ENCODE results near the gene GPC5.
"Not testable (repeated sequence)": the region's sequence is repeated elsewhere in the genome, so short reads cannot be mapped to it uniquely, and the experiment has no call there.

Gene GPC5

DNA sequence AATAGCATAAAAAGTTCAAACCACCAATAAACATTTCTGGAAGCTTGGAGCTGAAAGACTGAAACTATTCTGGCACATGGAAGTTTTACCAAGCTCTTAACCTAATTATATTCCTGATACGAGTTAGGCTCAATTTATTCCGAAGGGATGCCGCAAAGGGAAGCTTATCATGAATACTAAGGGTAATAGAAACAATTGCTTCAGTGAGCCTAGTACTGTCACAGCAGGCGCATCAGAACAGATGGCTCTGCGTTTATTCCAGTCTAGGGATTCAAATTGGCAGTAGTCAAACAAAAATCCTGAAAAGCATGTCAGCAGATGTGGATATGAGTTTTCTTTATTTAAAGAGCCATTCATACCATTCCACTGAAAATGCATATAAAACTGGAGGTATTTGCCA is 779.5 kb downstream of the GPC5 start:
- DNase-seq (ENCODE audit: low read depth), result no peak

- DNase-seq (ENCODE audit: low read depth), result no peak
These were observed 780.8 kb downstream of the GPC5 start for GRCh38 chr13:92179223-92179622.

DNA sequence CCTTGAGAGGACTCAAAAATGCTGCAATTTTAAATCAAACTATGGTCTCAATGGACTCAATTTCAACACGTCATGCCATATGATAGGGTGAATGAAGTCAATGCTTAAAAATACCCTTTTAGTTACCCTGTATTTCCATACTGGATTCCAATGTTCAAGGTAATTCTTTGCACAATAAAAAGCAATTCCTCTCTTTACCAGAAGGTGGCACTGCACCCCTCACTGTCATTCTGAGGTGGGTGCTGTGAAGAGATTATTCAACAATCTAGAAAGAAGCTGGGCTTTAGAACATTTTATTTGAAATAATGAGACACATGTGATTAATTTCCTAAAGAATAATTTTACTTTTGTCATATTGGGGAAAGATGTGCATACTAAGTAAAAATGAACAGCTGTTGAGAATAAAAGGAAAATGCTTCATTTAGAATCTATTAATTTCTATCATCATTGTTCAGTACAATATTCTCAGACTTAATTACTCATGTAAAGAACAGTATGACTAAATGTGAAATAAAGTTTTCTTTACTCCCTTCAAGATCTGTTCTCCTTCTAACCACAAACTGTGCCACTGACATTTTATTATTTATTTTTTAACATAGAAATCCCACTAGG is 789.1 kb downstream of the GPC5 start:
- DNase-seq (ENCODE audit: low read depth), result peak; percentile 6

- no peak for DNase-seq (ENCODE audit: low read depth)
These were observed 790.2 kb downstream of the GPC5 start for GRCh38 chr13:92188574-92188973.

- no peak for DNase-seq (ENCODE audit: low read depth)
These were observed 798.3 kb downstream of the GPC5 start for GRCh38 chr13:92196591-92197256.

DNA sequence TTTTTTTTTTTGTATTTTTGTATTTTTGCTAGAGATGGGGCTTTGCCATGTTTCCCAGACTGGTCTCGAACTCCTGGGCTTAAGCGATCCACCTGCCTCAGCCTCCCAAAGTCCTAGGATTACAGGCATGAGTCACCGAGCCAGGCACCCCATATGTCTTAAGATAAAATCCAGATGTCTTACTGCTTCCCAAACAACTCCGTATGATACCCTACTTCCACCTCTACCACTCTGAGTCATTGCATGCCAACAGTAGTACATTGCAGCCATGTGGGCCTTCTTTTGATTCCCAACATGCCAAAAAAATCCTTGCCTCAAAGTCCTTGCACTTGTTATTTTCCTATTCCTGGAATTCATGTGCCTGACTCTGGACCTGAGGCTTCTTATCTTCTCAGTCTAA is 799.2 kb downstream of the GPC5 start:
- no peak for DNase-seq (ENCODE audit: low read depth)

DNA sequence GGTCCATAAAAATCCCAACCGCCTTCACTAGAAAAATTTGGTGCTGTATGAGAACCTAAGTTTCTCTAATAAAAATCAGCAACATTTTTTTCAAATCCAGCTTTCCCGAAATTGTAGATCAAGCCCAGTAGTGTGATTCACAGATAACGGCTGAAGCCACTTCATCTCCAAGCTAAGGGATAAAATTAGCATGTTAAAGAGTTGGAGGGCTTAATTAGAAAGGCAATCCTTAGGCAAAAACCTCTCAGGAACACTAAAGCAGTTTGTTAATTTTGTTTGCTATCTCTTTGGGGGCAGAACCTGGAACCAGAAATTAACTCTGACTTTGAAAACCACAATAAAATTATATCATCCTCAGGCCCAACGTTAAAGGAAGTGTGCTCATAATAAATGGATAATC is 820.2 kb downstream of the GPC5 start:
- no peak for DNase-seq (ENCODE audit: low read depth)

DNA sequence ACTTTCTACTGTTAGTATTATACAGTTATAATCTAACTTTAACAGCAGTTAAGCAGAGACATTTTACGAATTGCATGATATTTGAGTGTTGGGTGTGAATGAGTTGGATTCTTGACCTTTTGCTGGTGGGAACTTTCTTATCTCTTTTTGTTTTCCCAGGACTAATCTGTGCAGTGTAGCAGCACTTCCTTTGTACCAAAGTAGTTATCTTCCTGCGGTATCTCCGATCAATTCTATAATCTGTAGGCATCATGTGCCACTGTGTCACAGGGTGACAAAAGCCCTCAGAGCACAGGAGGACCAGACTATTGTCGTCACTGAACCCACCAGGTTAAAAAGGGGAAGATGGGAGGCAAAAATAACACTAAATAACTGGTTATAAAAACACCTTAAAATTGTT is 823.5 kb downstream of the GPC5 start:
- no peak for DNase-seq (ENCODE audit: low read depth)

DNA sequence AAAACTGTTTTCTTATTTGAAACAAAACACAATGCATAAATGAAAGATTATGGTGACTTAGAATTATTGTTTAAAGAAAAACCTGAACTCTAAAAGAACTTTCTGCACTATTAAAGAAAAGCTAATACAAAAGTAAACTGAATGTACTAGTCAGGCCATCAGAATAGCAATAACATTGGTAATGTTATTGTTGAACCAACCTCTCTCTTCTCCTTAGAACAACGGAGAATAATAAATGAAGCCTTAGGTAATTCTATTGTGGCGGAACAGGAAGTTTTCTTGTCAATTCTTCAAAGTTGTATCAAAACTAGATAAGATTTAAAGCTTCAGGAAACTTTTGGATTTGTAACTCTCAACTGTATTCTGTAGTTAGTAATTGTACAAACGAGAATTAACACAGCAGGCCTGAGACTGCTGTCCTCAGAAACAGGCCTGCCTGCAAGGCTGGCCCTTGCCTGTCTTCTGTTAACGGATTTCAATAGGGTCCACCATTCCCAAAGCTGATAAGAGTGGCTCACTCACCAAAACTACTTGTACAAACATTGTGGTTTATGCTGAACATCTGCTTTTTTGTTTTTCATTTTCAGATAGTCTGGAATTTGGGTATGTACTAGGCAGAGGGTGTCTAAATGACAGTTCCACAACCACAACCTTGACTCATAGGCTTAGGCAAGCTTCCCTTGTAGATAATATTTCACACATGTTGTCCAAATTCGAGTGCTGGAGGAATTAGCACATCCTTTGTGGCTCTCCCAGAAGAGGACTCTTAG is 825.8 kb downstream of the GPC5 start:
- DNase-seq (ENCODE audit: low read depth), result no peak

- DNase-seq (ENCODE audit: low read depth), result no peak
These were observed 826.4 kb downstream of the GPC5 start for GRCh38 chr13:92224825-92225224.

DNA sequence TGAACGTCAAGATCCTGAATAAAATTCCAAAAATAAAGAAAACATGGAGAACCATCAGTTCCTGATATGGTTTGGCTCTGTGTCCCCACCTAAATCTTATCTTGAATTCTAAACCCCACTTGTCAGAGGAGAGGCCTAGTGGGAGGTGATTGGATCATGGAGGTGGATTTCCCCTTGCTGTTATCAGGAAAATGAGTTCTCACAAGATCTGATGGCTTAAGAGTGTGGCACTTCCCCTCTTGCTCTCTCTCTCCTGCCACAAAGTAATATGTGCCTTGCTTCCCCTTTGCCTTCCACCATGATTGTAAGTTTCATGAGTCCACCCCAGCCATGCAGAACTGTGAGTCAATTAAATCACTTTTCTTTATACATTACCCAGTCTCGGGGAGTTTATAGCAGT is 827.4 kb downstream of the GPC5 start:
- no peak for DNase-seq (ENCODE audit: low read depth)

DNA sequence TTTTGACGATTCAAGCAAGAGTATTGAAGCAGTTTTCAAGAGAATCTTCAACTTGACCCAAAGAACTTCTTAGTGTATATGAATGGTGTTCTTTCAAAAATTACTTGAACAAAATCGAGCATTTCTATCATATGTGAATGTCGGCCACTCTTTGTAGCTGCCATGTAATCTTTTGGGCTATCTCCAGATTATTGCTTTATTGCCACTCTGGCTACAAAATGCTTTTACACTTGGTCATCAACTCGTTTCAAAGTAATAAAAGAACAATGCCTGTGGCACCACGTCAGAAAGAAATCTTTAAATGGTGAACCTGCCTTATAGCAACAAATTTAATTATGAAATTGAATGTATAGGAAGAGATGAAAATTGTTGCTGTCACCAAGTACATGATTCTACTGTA is 834.5 kb downstream of the GPC5 start:
- no peak for DNase-seq (ENCODE audit: low read depth)

DNA sequence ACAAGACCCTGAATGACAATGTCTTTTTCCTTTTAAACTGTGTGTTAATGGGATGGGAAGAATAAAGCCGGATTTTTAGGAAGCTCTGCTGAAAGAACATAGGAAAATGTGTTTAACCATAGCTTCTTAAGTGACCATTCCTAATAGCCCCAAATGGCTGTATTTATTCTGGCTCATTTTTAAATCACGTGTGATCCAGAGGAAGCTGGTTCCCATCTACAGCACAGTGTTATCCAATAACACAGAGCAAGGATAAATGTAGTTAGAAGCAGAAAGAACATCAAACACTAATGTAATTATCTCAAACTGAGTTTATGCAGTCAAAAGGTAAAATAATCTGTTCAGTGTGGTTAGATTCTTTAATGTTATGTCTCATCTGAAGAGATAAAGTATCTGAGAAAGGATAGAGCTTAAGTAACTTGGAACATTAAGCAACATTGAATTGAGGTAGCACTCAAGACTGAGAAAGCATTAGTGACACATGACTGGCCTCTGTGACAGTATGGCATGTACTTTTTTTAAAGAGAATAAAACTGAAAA is 853.3 kb downstream of the GPC5 start:
- DNase-seq (ENCODE audit: low read depth), result no peak

- DNase-seq (ENCODE audit: low read depth), result no peak
These were observed 857.1 kb downstream of the GPC5 start for GRCh38 chr13:92255526-92255925.

GRCh38 chr13:92256211-92256610 is 857.8 kb downstream of the GPC5 start:
- no peak for DNase-seq (ENCODE audit: low read depth)

DNA sequence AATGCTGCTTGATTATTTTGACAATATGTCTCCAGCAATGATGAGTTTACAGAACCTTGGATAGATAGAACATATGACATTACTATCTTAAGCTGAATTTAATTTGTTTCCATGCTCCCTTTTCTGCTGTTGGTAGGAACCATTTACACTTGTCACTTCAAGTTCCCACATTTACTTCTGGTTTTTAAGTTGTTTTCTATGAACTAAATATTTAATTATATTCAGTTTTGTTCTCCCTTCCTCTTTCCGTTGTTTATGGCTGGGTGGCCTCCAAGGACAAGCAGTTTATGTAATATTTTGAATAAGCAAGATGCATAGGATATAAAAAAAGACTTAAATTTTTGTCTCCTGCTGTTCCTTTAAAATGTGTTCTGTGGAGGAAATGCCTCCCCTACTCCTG is 860.6 kb downstream of the GPC5 start:
- DNase-seq (ENCODE audit: low read depth), result no peak

GRCh38 chr13:92259523-92259922 is 861.1 kb downstream of the GPC5 start:
- no peak for DNase-seq (ENCODE audit: low read depth)

GRCh38 chr13:92260363-92260762 is 861.9 kb downstream of the GPC5 start:
- DNase-seq (ENCODE audit: low read depth), result no peak

GRCh38 chr13:92262100-92262788 is 863.8 kb downstream of the GPC5 start:
- DNase-seq (ENCODE audit: low read depth), result no peak

DNA sequence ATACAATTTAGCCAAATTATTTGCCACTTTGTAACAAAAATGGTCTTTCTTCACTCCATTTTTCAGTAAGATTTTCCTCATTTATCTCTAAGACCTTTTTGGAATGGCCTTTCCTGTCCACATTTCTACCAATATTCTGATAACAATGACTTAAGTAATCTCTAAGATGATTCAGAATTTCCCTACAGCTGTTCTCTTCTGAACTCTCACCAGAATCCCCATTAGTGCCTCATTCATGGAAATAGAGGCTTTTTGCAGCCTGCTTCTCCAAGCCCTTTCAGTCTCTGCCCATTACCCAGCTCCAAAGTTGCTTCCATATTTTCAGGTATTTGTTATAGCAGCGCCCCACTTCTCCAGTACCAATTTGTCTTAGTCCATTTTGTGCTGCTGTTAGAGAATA is 867.0 kb downstream of the GPC5 start:
- no peak for DNase-seq (ENCODE audit: low read depth)

DNA sequence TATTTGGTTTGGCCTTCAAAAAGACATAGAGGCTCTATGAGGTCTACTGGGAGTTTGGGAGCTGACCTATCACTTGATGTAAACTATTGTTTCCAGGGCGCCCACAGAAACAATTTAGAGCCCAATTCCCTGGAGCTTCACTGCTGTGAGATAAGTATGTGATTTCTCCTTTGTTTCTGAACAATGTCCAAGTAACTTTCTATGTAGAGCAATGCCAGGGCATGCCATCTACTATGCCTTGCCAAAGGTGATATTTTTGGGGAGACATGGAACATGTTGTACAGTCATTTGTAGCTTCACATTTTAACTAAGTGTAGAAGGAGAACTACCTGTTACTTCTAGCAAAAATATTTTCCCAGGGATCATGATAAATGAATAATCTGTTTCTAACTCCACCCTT is 872.6 kb downstream of the GPC5 start:
- DNase-seq (ENCODE audit: low read depth), result no peak

GRCh38 chr13:92272177-92272576 is 873.8 kb downstream of the GPC5 start:
- no peak for DNase-seq (ENCODE audit: low read depth)

DNA sequence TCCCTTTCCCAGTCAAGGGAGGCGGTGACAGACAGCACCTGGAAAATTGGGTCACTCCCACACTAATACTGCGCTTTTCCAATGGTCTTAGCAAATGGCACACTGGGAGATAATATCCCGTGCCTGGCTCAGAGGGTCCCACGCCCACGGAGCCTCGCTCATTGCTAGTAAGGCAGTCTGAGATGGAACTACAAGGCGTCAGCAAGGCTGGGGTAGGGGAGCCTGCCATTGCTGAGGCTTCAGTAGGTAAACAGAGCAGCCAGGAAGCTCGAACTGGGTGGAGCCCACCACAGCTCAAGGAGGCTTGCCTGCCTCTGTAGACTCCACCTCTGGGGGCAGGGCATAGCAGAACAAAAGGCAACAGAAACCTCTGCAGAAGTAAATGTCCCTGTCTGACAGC is 882.6 kb downstream of the GPC5 start:
- DNase-seq (ENCODE audit: low read depth), result not testable (repeated sequence)

Data from EH (cell line).